ENCODE data around the gene DSTN.

The DSTN gene

DNA sequence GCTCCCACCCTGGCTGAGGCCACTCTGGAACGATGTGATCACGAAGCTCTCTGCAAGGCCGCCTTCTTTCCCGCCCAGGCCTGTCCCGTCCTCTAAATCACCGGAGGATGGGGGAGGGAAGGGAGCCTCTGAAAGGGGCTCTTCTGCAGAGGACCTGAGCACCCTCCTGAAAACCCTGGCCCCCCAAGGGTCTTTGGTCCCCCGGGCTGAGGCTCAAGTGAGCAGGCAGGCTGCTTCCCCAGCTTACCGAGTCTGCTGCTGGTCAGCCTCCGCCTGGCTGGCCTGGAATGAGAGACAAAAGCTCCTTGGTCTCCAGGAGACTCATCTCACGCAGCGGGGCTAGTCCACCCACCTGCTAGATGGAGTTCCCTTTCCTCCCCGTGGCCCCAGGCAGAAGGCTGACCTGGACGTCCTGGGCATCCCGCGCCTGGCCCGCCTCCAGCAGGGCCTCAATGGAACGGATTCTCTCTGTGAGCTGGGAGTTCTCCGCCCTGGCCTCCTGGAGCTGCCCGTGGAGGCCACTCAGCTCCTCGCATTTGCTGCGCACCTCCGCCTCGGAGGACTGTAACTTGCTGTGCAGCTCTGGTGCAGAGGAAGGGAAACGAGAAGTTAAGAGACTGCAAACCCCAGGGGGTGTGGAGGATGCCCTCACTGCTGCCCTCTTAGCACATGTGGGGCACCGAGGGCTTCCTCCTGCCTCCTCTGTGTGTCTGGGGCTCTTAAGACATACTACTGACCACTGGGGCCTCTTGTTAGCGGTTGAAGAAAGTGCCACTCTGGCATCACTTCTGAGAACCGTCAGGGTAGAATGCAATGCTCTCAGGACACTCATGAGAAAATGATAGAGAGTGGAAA, 57.5 kb downstream of the DSTN start:
- ChIA-PET CTCF (interaction anchor here (0.7 to 2.1 kb wide), 2 partner anchors 9 to 91 kb away, joined by 3 to 6 read pairs; no protein-coding TSS in a partner anchor), POLR2A (no interaction called here)
- no peak overlapping the region for H3K27ac ChIP-seq (ENCODE audit: insufficient read depth in 1 of 2, low read depth in 1 of 2, low read length in 2 of 2, poor library complexity in 1 of 2, severe bottlenecking in 2 of 2)
- 97% methylated on average over 22 of the region's 27 CpGs for WGBS (ENCODE audit: insufficient coverage)
- H3K36me3 ChIP-seq (ENCODE audit: control insufficient read depth in 4 of 4, insufficient read depth in 4 of 4, low read length in 3 of 4): peaks cover 4 to 98% (median 69%) of the 10 kb centered on the region in 4 experiments
- H3K9me3 ChIP-seq (ENCODE audit: control extremely low read depth in 1 of 5, control insufficient read depth in 4 of 5, insufficient read depth in 2 of 5, low read depth in 1 of 5, low read length in 4 of 5): no peaks in the 10 kb centered on the region
- no peak overlapping the region for H3K4me3 ChIP-seq (ENCODE audit: control insufficient read depth in 1 of 7, extremely low read depth in 1 of 7, insufficient read depth in 4 of 7, low read depth in 2 of 7, low read length in 6 of 7)
- DNase-seq: no peak
- H3K4me1 ChIP-seq (ENCODE audit: control extremely low read depth in 1 of 4, control insufficient read depth in 4 of 4, insufficient read depth in 4 of 4, low read length in 3 of 4): no peaks in the 10 kb centered on the region
- no peaks in the 10 kb centered on the region for H3K27me3 ChIP-seq (replicated peaks in 2 of 5; ENCODE audit: control insufficient read depth in 4 of 5, insufficient read depth in 5 of 5, low read length in 4 of 5)

DNA sequence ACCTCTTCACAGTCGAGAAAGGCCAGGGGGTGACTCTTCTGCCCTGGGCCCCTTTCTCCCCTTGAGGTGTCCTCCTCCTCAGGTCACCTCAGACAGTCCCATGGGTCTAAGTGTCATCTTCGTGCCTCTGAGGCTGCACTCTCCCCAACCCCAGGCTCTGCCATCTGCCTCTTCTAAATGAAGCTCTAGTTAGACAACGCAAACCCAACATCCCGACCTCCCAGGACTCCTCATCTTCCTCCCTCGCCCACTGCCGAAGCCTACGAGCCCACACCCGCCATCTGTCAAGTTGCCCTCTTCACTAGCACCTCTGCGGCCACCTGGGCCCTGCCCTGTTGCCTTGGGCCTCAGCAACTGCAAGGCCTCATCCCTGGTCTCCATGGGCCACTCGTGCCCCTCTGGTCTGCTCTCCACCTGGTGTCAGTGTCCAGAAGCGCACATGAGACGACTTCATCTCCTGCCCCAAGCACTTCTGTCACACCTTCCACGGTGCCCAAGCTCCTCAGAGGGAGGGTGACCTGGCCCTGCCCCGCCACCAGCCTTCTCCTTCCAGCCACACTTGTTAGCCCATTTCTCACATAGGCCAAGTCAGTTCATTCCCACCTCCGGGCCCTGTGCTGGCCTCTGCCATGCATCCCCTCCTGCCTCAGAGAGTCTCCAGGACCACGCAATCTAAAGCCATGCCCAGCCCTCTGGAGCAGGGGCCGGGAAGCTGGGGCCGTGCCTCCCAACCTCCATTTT, 58.4 kb downstream of the DSTN start:
- Histone ChIP-seq H3K27ac (ENCODE audit: insufficient read depth in 1 of 2, low read depth in 1 of 2, low read length in 2 of 2, poor library complexity in 1 of 2, severe bottlenecking in 2 of 2) (no peak overlapping the region), H3K4me3 (ENCODE audit: control insufficient read depth in 1 of 7, extremely low read depth in 1 of 7, insufficient read depth in 4 of 7, low read depth in 2 of 7, low read length in 6 of 7) (no peak overlapping the region), H3K9me3 (ENCODE audit: control extremely low read depth in 1 of 5, control insufficient read depth in 4 of 5, insufficient read depth in 2 of 5, low read depth in 1 of 5, low read length in 4 of 5) (no peaks in the 10 kb centered on the region), H3K36me3 (ENCODE audit: control insufficient read depth in 4 of 4, insufficient read depth in 4 of 4, low read length in 3 of 4) (peaks cover 5 to 98% (median 70%) of the 10 kb centered on the region in 4 experiments), H3K27me3 (replicated peaks in 2 of 5; ENCODE audit: control insufficient read depth in 4 of 5, insufficient read depth in 5 of 5, low read length in 4 of 5) (no peaks in the 10 kb centered on the region), H3K4me1 (ENCODE audit: control extremely low read depth in 1 of 4, control insufficient read depth in 4 of 4, insufficient read depth in 4 of 4, low read length in 3 of 4) (no peaks in the 10 kb centered on the region)
- CTCF ChIA-PET: interaction anchor here (0.7 to 2.1 kb wide), 2 partner anchors 10 to 54 kb away, joined by 3 to 6 read pairs; partner anchors contain the start of gene RRBP1
- WGBS (ENCODE audit: insufficient coverage): over 99% methylated on average over 13 of the region's 18 CpGs
- POLR2A ChIA-PET: no interaction called here
- no peak for DNase-seq

DNA sequence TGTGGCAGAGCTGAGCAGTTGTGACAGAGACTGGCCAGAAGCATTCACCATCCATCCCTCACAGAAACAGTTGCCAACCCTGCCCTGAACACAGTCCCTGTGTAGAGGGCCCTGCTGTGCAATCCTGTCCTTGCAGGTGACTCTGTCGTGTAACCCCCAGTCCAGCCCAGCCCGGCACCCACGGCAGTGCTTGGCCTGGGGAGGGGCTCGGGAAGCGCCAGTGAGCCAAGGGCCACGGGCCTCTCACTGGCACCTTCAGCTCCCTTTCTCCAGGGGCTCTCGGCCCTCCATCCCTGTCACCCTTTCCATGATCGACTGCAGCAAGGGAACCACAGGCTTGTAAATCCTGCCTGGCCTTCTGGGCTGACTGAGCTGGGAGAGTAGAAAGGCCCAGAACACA, 59.1 kb downstream of the DSTN start:
- Histone ChIP-seq H3K9me3 (ENCODE audit: control extremely low read depth in 1 of 5, control insufficient read depth in 4 of 5, insufficient read depth in 2 of 5, low read depth in 1 of 5, low read length in 4 of 5) (no peaks in the 10 kb centered on the region), H3K27me3 (replicated peaks in 2 of 5; ENCODE audit: control insufficient read depth in 4 of 5, insufficient read depth in 5 of 5, low read length in 4 of 5) (no peaks in the 10 kb centered on the region), H3K4me1 (ENCODE audit: control extremely low read depth in 1 of 4, control insufficient read depth in 4 of 4, insufficient read depth in 4 of 4, low read length in 3 of 4) (peaks cover 0 to 4% (median 2%) of the 10 kb centered on the region in 4 experiments), H3K36me3 (ENCODE audit: control insufficient read depth in 4 of 4, insufficient read depth in 4 of 4, low read length in 3 of 4) (peaks cover 5 to 98% (median 73%) of the 10 kb centered on the region in 4 experiments), H3K4me3 (ENCODE audit: control insufficient read depth in 1 of 7, extremely low read depth in 1 of 7, insufficient read depth in 4 of 7, low read depth in 2 of 7, low read length in 6 of 7) (no peak overlapping the region), H3K27ac (ENCODE audit: insufficient read depth in 1 of 2, low read depth in 1 of 2, low read length in 2 of 2, poor library complexity in 1 of 2, severe bottlenecking in 2 of 2) (no peak overlapping the region)
- ChIA-PET CTCF (interaction anchor here (0.6 to 7.0 kb wide), 4 partner anchors 9 to 98 kb away, joined by 3 to 52 read pairs (median 4); partner anchors contain the start of genes BFSP1 and RRBP1), POLR2A (no interaction called here)
- WGBS (ENCODE audit: insufficient coverage): 100% methylated on average over 5 of the region's 8 CpGs
- DNase-seq: no peak

DNA sequence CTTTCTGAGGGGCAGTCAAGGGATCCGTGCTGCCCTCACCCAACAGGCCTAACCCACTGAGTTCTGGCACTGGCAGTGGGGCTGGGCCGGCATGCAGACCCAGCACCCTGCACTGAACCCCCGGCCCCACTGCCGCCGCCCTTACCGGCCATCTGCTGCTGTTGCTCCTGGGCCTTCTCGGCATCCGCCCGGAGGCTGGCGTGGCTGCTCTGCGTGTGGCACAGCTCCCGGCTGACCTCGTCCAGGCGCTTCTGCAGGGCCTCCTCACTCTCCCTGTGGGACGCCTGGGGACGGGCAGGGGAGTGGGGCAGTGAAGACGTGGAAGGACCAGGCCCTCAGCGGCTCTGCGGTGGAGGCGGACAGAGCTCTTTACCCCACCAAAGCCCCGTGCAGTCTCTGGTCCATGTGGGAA, 59.8 kb downstream of the DSTN start:
- CTCF ChIA-PET: interaction anchor here (0.6 to 7.0 kb wide), 5 partner anchors 8 to 98 kb away, joined by 3 to 52 read pairs (median 4); partner anchors contain the start of gene BFSP1
- POLR2A ChIA-PET: no interaction called here
- Histone ChIP-seq H3K36me3 (ENCODE audit: control insufficient read depth in 4 of 4, insufficient read depth in 4 of 4, low read length in 3 of 4) (peaks cover 2 to 97% (median 73%) of the 10 kb centered on the region in 4 experiments), H3K4me3 (ENCODE audit: control insufficient read depth in 1 of 7, extremely low read depth in 1 of 7, insufficient read depth in 4 of 7, low read depth in 2 of 7, low read length in 6 of 7) (no peak overlapping the region), H3K4me1 (ENCODE audit: control extremely low read depth in 1 of 4, control insufficient read depth in 4 of 4, insufficient read depth in 4 of 4, low read length in 3 of 4) (peaks cover 0 to 10% (median 8%) of the 10 kb centered on the region in 4 experiments), H3K27me3 (replicated peaks in 2 of 5; ENCODE audit: control insufficient read depth in 4 of 5, insufficient read depth in 5 of 5, low read length in 4 of 5) (no peaks in the 10 kb centered on the region), H3K9me3 (ENCODE audit: control extremely low read depth in 1 of 5, control insufficient read depth in 4 of 5, insufficient read depth in 2 of 5, low read depth in 1 of 5, low read length in 4 of 5) (no peaks in the 10 kb centered on the region), H3K27ac (ENCODE audit: insufficient read depth in 1 of 2, low read depth in 1 of 2, low read length in 2 of 2, poor library complexity in 1 of 2, severe bottlenecking in 2 of 2) (no peak overlapping the region)
- 100% methylated on average over 15 of the region's 21 CpGs for WGBS (ENCODE audit: insufficient coverage)
- no peak for DNase-seq

DNA sequence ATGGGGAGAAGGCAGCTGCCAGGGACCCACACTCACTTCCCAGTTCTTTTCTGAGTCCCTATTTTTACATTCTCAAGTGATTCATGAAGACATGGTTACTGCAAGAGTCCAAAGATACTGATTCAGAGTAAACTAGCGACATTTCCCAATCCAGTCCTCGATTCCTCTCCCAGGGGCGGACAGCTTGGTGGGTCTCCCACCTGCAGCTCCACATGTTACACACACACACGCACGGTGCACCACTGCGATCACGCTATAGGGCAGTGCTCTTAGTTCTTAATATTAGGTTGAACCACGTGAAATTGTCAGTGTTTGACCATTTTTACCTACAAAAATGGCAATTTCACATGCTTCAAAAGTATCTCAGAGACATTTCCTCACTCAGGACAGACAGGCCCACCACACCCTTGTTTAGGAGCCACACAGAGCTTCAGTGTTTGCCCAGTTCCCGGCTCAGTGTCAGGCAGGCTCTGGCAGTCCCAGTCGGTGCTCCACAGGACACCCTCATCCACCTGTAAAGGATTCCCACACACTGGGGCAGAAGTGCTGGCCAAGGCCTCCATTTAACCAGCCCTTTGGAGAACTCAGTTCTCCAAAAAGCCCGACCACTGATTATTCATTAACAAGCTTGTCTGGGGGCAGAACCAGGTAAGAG, 60.4 kb downstream of the DSTN start:
- H3K4me3 ChIP-seq (ENCODE audit: control insufficient read depth in 1 of 7, extremely low read depth in 1 of 7, insufficient read depth in 4 of 7, low read depth in 2 of 7, low read length in 6 of 7): no peak overlapping the region
- CTCF ChIA-PET: interaction anchor here (0.7 to 7.0 kb wide), 7 partner anchors 8 to 93 kb away, joined by 3 to 52 read pairs (median 4); no protein-coding TSS in a partner anchor
- POLR2A ChIA-PET: no interaction called here

DNA sequence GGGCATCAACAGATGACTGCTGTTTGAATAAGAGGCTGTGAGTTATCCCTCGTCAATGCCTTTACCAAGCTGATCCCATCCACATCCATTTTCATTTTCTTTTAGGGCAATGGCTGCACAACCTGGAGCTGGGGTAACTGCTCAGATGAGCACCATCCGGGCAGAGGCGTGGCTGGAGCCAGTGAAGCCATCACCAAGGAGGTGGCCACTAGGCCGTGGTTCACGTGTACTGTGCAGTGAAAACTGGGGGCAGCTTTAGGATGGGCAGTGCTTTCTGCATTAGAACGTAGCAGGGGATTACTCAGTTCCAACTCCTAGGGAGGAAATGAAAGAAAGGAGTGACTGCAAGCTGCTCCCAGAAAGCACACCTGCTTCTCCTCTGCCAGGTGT, 60.9 kb downstream of the DSTN start:
- Histone ChIP-seq H3K36me3 (ENCODE audit: control insufficient read depth in 4 of 4, insufficient read depth in 4 of 4, low read length in 3 of 4) (peaks cover 2 to 96% (median 69%) of the 10 kb centered on the region in 4 experiments), H3K4me1 (ENCODE audit: control extremely low read depth in 1 of 4, control insufficient read depth in 4 of 4, insufficient read depth in 4 of 4, low read length in 3 of 4) (peaks cover 0 to 21% (median 20%) of the 10 kb centered on the region in 4 experiments), H3K9me3 (ENCODE audit: control extremely low read depth in 1 of 5, control insufficient read depth in 4 of 5, insufficient read depth in 2 of 5, low read depth in 1 of 5, low read length in 4 of 5) (no peaks in the 10 kb centered on the region), H3K4me3 (ENCODE audit: control insufficient read depth in 1 of 7, extremely low read depth in 1 of 7, insufficient read depth in 4 of 7, low read depth in 2 of 7, low read length in 6 of 7) (no peak overlapping the region), H3K27ac (ENCODE audit: insufficient read depth in 1 of 2, low read depth in 1 of 2, low read length in 2 of 2, poor library complexity in 1 of 2, severe bottlenecking in 2 of 2) (no peak overlapping the region), H3K27me3 (replicated peaks in 2 of 5; ENCODE audit: control insufficient read depth in 4 of 5, insufficient read depth in 5 of 5, low read length in 4 of 5) (no peaks in the 10 kb centered on the region)
- DNase-seq: no peak
- 98% methylated on average over 5 of the region's 6 CpGs for WGBS (ENCODE audit: insufficient coverage)
- ChIA-PET POLR2A (no interaction called here), CTCF (interaction anchor here (0.7 to 7.0 kb wide), 6 partner anchors 12 to 94 kb away, joined by 3 to 52 read pairs (median 6); no protein-coding TSS in a partner anchor)

More for the DNA sequence above, 60.4 kb downstream of the DSTN start:
- WGBS (ENCODE audit: insufficient coverage): 99% methylated on average over 10 of the region's 11 CpGs
- peaks cover 0 to 16% (median 14%) of the 10 kb centered on the region in 4 experiments for H3K4me1 ChIP-seq (ENCODE audit: control extremely low read depth in 1 of 4, control insufficient read depth in 4 of 4, insufficient read depth in 4 of 4, low read length in 3 of 4)
- no peak overlapping the region for H3K27ac ChIP-seq (ENCODE audit: insufficient read depth in 1 of 2, low read depth in 1 of 2, low read length in 2 of 2, poor library complexity in 1 of 2, severe bottlenecking in 2 of 2)
- H3K27me3 ChIP-seq (replicated peaks in 2 of 5; ENCODE audit: control insufficient read depth in 4 of 5, insufficient read depth in 5 of 5, low read length in 4 of 5): no peaks in the 10 kb centered on the region
- H3K36me3 ChIP-seq (ENCODE audit: control insufficient read depth in 4 of 4, insufficient read depth in 4 of 4, low read length in 3 of 4): peaks cover 2 to 95% (median 71%) of the 10 kb centered on the region in 4 experiments
- no peaks in the 10 kb centered on the region for H3K9me3 ChIP-seq (ENCODE audit: control extremely low read depth in 1 of 5, control insufficient read depth in 4 of 5, insufficient read depth in 2 of 5, low read depth in 1 of 5, low read length in 4 of 5)
- DNase-seq: no peak
